ENCODE data around the gene COL24A1. TPM values are rescaled to one million over a fixed set of nuclear protein-coding genes. Genes with fewer than 3 reads are reported as not detected.

The COL24A1 gene
- total and polyA plus RNA-seq, 5 donors from 2014 or later: 0.32 TPM; not detected in 4

DNA sequence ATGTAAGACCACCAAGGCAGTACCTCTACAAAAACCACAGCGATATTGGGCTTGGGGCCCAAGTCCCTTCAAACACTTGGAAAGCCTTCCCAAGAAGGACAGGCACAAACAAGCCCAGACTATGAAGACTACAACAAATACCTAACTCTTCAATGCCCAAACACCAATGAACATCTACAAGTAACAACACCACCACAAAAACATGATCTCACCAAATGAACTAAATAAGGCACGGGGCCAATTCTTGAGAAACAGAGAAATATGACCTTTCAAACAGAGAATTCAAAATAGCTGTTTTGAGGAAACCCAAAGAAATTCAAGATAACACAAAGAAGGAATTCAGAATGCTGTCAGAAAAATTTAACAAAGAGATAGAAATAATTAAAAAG, 86.8 kb downstream of the COL24A1 start:
- Histone ChIP-seq H3K9me3 (ENCODE audit: control insufficient read depth in 2 of 2, low read length in 2 of 2) (no peaks in the 10 kb centered on the region), H3K4me1 (ENCODE audit: control insufficient read depth, insufficient read depth, low read length, poor library complexity, severe bottlenecking) (no peaks in the 10 kb centered on the region), H3K4me3 (ENCODE audit: low read depth, low read length) (no peak overlapping the region), H3K27ac (ENCODE audit: insufficient read depth, low read length, poor library complexity, severe bottlenecking) (no peak overlapping the region), H3K36me3 (ENCODE audit: control insufficient read depth, insufficient read depth, low read length) (no peaks in the 10 kb centered on the region), H3K27me3 (ENCODE audit: control insufficient read depth, insufficient read depth, low read length) (no peaks in the 10 kb centered on the region)
- Mint-ChIP-seq H3K4me1 (no peaks in the 10 kb centered on the region), H3K36me3 (no peaks in the 10 kb centered on the region), H3K27me3 (no peaks in the 10 kb centered on the region), H3K9me3 (peaks cover 0 to 9% (median 3%) of the 10 kb centered on the region in 7 donors), H3K4me3 (no peak overlapping the region), H3K27ac (no peak overlapping the region)
- DNase-seq: no peak
- no peak for ATAC-seq (ENCODE audit: low read depth in 2 of 2)

DNA sequence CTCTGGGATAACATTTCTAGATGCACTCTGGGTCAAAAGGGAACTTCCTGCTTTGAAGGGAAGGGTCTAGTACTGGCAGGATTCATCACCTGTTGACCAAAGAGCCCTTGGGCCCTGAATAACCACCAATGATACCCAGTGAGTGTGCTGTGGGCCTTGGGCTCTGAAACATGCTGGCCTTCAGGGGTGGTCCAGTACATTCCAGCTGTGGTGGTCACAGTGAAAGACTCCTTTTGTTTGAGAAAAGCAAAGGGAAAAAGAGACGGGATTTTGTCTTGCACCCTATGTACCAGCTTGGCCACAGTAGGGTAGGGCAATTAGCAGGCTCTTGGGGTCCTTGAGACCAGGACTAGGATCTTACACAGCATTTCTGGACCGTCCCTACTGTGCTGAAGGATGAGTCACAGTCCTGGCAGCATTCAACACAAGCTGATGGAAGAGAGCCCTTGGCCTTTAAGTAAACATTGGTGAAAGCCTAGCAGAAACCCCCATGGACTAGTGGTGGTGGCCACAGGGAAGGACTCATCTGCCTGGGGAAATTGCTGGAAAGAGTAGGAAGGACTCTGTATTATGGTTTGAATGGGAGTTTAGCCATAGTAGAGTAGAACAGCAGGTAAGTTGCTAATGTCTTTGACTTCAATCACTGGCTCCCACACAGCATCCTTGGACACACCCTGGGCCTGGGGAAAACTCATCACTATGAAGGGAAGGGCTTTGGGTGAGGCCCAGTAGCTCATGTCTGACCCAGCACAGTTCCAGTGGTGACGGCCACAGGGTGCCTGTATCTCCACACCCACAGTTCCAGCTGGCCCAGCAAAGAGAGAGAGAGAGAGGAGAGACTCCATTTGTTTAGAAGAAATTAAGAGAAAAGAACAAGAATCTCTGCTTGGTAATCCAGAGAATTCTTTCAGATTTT, 87.5 kb downstream of the COL24A1 start:
- no peak overlapping the region for H3K27ac Mint-ChIP-seq
- ATAC-seq (ENCODE audit: low read depth in 2 of 2) (no peak), DNase-seq (no peak)
- no peaks in the 10 kb centered on the region for H3K4me1 Mint-ChIP-seq
- H3K27ac ChIP-seq (ENCODE audit: insufficient read depth, low read length, poor library complexity, severe bottlenecking): no peak overlapping the region
- H3K27me3 ChIP-seq (ENCODE audit: control insufficient read depth, insufficient read depth, low read length): no peaks in the 10 kb centered on the region
- H3K27me3 Mint-ChIP-seq: no peaks in the 10 kb centered on the region
- H3K9me3 ChIP-seq (ENCODE audit: control insufficient read depth in 2 of 2, low read length in 2 of 2): no peaks in the 10 kb centered on the region
- H3K36me3 Mint-ChIP-seq: no peaks in the 10 kb centered on the region
- H3K4me3 ChIP-seq (ENCODE audit: low read depth, low read length): no peak overlapping the region
- no peaks in the 10 kb centered on the region for H3K36me3 ChIP-seq (ENCODE audit: control insufficient read depth, insufficient read depth, low read length)
- no peak overlapping the region for H3K4me3 Mint-ChIP-seq
- H3K9me3 Mint-ChIP-seq: peaks cover 0 to 8% (median 3%) of the 10 kb centered on the region in 7 donors
- no peaks in the 10 kb centered on the region for H3K4me1 ChIP-seq (ENCODE audit: control insufficient read depth, insufficient read depth, low read length, poor library complexity, severe bottlenecking)

DNA sequence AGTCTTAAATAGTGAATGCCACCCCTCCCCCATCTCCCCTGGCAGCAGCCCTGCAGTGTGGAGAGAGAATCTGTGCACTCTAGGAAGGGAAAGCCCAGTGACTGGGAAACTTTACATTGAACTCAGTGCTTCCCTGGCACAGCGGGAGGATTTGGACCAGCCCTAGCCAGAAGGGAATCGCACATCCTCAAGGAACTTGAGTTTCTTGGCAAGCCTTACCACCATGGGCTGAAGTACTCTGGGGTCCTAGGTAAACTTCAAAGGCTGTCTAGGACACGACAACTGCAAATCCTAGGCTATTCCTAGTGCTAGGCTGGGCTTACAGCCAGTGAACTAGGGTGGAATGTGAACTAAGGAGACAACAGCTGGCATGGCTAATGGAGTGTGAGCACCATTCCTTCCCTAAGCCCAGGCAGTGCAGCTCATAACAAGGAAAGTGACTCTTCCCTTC, 88.3 kb downstream of the COL24A1 start:
- Histone ChIP-seq H3K27me3 (ENCODE audit: control insufficient read depth, insufficient read depth, low read length) (no peaks in the 10 kb centered on the region), H3K4me1 (ENCODE audit: control insufficient read depth, insufficient read depth, low read length, poor library complexity, severe bottlenecking) (no peaks in the 10 kb centered on the region), H3K27ac (ENCODE audit: insufficient read depth, low read length, poor library complexity, severe bottlenecking) (no peak overlapping the region), H3K36me3 (ENCODE audit: control insufficient read depth, insufficient read depth, low read length) (no peaks in the 10 kb centered on the region), H3K9me3 (ENCODE audit: control insufficient read depth in 2 of 2, low read length in 2 of 2) (no peaks in the 10 kb centered on the region), H3K4me3 (ENCODE audit: low read depth, low read length) (no peak overlapping the region)
- ATAC-seq (ENCODE audit: low read depth in 2 of 2) (no peak), DNase-seq (no peak)
- H3K27ac Mint-ChIP-seq: no peak overlapping the region
- no peaks in the 10 kb centered on the region for H3K4me1 Mint-ChIP-seq
- H3K27me3 Mint-ChIP-seq: no peaks in the 10 kb centered on the region
- peaks cover 0 to 8% (median 3%) of the 10 kb centered on the region in 7 donors for H3K9me3 Mint-ChIP-seq
- no peak overlapping the region for H3K4me3 Mint-ChIP-seq
- H3K36me3 Mint-ChIP-seq: no peaks in the 10 kb centered on the region

DNA sequence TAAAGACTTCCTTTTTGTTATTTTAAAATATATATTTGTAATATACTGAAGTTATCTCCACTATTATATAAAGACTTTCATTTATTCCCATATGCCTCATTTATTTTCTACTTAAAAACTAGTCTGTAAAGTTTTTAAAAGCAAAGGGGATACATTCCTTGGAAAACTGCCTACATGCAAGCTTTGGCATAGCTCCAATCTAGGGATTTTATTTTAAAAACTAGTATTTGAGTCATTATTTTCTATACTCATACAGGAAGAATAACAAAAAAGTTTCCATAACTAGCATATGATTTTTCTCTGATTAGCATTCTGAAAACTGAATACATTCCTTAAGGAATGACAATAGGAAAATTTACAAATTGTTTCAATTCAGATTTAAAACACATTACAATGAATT, 88.9 kb downstream of the COL24A1 start:
- no peaks in the 10 kb centered on the region for H3K4me1 Mint-ChIP-seq
- no peak overlapping the region for H3K4me3 ChIP-seq (ENCODE audit: low read depth, low read length)

DNA sequence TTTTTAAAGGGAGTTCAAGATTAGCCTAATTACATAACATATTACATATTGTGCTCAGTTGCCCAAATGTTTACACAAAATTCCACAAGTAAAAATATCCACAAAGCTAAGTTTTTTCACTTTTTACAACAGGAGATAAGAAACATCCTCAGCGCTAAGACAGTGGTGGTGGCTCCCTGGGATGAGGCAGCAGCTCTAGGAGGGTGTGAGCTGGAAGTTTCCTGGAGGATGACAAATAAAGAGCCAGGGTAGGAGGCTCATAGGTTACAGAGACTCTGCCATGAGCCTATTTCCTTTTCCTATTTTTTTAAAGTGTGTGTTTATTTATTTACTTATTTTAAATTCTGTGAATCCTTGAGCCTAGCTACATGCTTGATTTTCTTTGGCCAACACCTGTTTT, 91.7 kb downstream of the COL24A1 start:
- no peaks in the 10 kb centered on the region for H3K27me3 ChIP-seq (ENCODE audit: control insufficient read depth, insufficient read depth, low read length)
- no peak overlapping the region for H3K27ac Mint-ChIP-seq
- H3K4me1 Mint-ChIP-seq: no peaks in the 10 kb centered on the region
- H3K36me3 ChIP-seq (ENCODE audit: control insufficient read depth, insufficient read depth, low read length): no peaks in the 10 kb centered on the region
- no peak for ATAC-seq (ENCODE audit: low read depth in 2 of 2)
- no peaks in the 10 kb centered on the region for H3K36me3 Mint-ChIP-seq
- no peak overlapping the region for H3K4me3 Mint-ChIP-seq
- H3K27ac ChIP-seq (ENCODE audit: insufficient read depth, low read length, poor library complexity, severe bottlenecking): no peak overlapping the region
- no peak for DNase-seq
- no peaks in the 10 kb centered on the region for H3K4me1 ChIP-seq (ENCODE audit: control insufficient read depth, insufficient read depth, low read length, poor library complexity, severe bottlenecking)
- H3K9me3 ChIP-seq (ENCODE audit: control insufficient read depth in 2 of 2, low read length in 2 of 2): no peaks in the 10 kb centered on the region
- no peaks in the 10 kb centered on the region for H3K27me3 Mint-ChIP-seq
- peaks cover 0 to 6% (median 0%) of the 10 kb centered on the region in 7 donors for H3K9me3 Mint-ChIP-seq
- H3K4me3 ChIP-seq (ENCODE audit: low read depth, low read length): no peak overlapping the region

More for the DNA sequence above, 88.9 kb downstream of the COL24A1 start:
- DNase-seq: no peak
- Mint-ChIP-seq H3K9me3 (peaks cover 0 to 6% (median 3%) of the 10 kb centered on the region in 7 donors), H3K27me3 (no peaks in the 10 kb centered on the region), H3K27ac (no peak overlapping the region), H3K36me3 (no peaks in the 10 kb centered on the region), H3K4me3 (no peak overlapping the region)
- no peaks in the 10 kb centered on the region for H3K27me3 ChIP-seq (ENCODE audit: control insufficient read depth, insufficient read depth, low read length)
- H3K36me3 ChIP-seq (ENCODE audit: control insufficient read depth, insufficient read depth, low read length): no peaks in the 10 kb centered on the region
- ATAC-seq (ENCODE audit: low read depth in 2 of 2): no peak
- no peak overlapping the region for H3K27ac ChIP-seq (ENCODE audit: insufficient read depth, low read length, poor library complexity, severe bottlenecking)
- no peaks in the 10 kb centered on the region for H3K4me1 ChIP-seq (ENCODE audit: control insufficient read depth, insufficient read depth, low read length, poor library complexity, severe bottlenecking)
- H3K9me3 ChIP-seq (ENCODE audit: control insufficient read depth in 2 of 2, low read length in 2 of 2): no peaks in the 10 kb centered on the region

DNA sequence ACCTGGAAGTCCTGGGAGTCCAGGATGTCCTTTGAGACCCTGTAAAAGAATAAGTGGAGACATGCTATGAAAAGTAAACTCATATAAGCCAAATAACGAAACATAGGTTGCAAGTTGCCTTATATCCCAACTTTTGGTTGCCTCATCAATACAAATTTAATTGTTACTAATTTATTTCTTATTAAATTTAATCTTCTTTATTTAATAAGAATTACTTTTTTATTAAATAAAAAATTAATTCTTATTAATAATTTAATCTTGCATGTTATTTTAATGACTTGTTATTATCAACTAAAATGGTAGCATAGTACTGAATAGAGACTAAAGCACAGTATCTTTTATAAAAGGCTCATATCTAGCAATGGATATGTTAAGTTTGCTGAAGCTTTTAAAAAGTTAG, 92.9 kb downstream of the COL24A1 start:
- Histone ChIP-seq H3K36me3 (ENCODE audit: control insufficient read depth, insufficient read depth, low read length) (no peaks in the 10 kb centered on the region), H3K27ac (ENCODE audit: insufficient read depth, low read length, poor library complexity, severe bottlenecking) (no peak overlapping the region), H3K9me3 (ENCODE audit: control insufficient read depth in 2 of 2, low read length in 2 of 2) (no peaks in the 10 kb centered on the region), H3K4me3 (ENCODE audit: low read depth, low read length) (no peak overlapping the region), H3K4me1 (ENCODE audit: control insufficient read depth, insufficient read depth, low read length, poor library complexity, severe bottlenecking) (no peaks in the 10 kb centered on the region), H3K27me3 (ENCODE audit: control insufficient read depth, insufficient read depth, low read length) (no peaks in the 10 kb centered on the region)
- Mint-ChIP-seq H3K4me1 (no peaks in the 10 kb centered on the region), H3K36me3 (no peaks in the 10 kb centered on the region), H3K4me3 (no peak overlapping the region), H3K27ac (no peak overlapping the region), H3K9me3 (peaks cover 0 to 5% (median 0%) of the 10 kb centered on the region in 7 donors), H3K27me3 (no peaks in the 10 kb centered on the region)
- ATAC-seq (ENCODE audit: low read depth in 2 of 2): no peak
- no peak for DNase-seq

DNA sequence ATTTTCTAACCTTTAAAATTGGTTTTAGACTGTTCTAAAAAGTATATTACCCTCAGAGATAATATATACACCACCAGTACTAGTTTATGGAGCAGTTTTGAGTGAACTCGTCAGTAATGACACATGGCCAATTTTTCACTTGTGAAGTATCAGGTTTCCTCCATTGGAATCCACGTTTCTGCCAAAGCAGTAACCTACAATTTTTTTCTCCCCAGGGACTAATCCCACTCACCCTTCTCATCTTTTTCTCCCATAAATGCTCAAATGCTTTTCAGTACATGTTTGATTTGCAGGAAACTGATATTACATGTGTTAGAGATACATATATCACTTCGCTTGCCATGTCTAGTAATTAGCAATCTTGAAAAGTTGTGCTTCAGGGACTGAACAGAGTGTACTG, 94.1 kb downstream of the COL24A1 start:
- no peak overlapping the region for H3K27ac ChIP-seq (ENCODE audit: insufficient read depth, low read length, poor library complexity, severe bottlenecking)
- ATAC-seq (ENCODE audit: low read depth in 2 of 2) (no peak), DNase-seq (no peak)
- no peaks in the 10 kb centered on the region for H3K4me1 ChIP-seq (ENCODE audit: control insufficient read depth, insufficient read depth, low read length, poor library complexity, severe bottlenecking)
- Mint-ChIP-seq H3K4me3 (no peak overlapping the region), H3K27ac (no peak overlapping the region), H3K27me3 (no peaks in the 10 kb centered on the region), H3K4me1 (no peaks in the 10 kb centered on the region), H3K9me3 (peaks cover 0 to 5% (median 0%) of the 10 kb centered on the region in 7 donors), H3K36me3 (no peaks in the 10 kb centered on the region)
- no peaks in the 10 kb centered on the region for H3K27me3 ChIP-seq (ENCODE audit: control insufficient read depth, insufficient read depth, low read length)
- no peak overlapping the region for H3K4me3 ChIP-seq (ENCODE audit: low read depth, low read length)
- no peaks in the 10 kb centered on the region for H3K9me3 ChIP-seq (ENCODE audit: control insufficient read depth in 2 of 2, low read length in 2 of 2)
- no peaks in the 10 kb centered on the region for H3K36me3 ChIP-seq (ENCODE audit: control insufficient read depth, insufficient read depth, low read length)

DNA sequence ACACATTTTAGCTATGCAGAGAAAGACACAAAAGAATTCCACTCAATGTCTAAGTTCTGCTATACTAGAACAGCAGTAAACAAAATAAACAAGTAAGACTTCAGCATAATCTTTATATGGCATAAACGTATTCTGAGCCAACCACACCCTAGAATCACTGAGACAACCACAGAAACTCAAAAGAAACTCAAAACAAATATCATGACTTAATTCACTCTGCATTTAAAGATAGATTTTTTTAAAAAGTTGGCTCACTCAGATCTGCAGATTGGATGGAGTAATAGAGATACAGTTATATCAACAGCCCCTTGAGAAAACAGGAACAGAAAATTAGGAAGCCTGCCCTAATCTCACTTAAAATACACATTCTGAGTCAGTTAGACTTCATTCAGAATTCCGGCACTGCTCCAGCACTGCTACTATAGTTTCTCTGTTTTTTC, 95.0 kb downstream of the COL24A1 start:
- Histone ChIP-seq H3K9me3 (ENCODE audit: control insufficient read depth in 2 of 2, low read length in 2 of 2) (no peaks in the 10 kb centered on the region), H3K27me3 (ENCODE audit: control insufficient read depth, insufficient read depth, low read length) (no peaks in the 10 kb centered on the region), H3K4me3 (ENCODE audit: low read depth, low read length) (no peak overlapping the region), H3K36me3 (ENCODE audit: control insufficient read depth, insufficient read depth, low read length) (no peaks in the 10 kb centered on the region), H3K4me1 (ENCODE audit: control insufficient read depth, insufficient read depth, low read length, poor library complexity, severe bottlenecking) (no peaks in the 10 kb centered on the region), H3K27ac (ENCODE audit: insufficient read depth, low read length, poor library complexity, severe bottlenecking) (no peak overlapping the region)
- no peak overlapping the region for H3K27ac Mint-ChIP-seq
- H3K36me3 Mint-ChIP-seq: no peaks in the 10 kb centered on the region
- H3K9me3 Mint-ChIP-seq: peaks cover 0 to 5% (median 0%) of the 10 kb centered on the region in 7 donors
- no peak for DNase-seq
- H3K4me1 Mint-ChIP-seq: no peaks in the 10 kb centered on the region
- ATAC-seq (ENCODE audit: low read depth in 2 of 2): no peak
- no peak overlapping the region for H3K4me3 Mint-ChIP-seq
- no peaks in the 10 kb centered on the region for H3K27me3 Mint-ChIP-seq
